Measurements from ENCODE around the gene AP3M1.

The AP3M1 gene

DNA sequence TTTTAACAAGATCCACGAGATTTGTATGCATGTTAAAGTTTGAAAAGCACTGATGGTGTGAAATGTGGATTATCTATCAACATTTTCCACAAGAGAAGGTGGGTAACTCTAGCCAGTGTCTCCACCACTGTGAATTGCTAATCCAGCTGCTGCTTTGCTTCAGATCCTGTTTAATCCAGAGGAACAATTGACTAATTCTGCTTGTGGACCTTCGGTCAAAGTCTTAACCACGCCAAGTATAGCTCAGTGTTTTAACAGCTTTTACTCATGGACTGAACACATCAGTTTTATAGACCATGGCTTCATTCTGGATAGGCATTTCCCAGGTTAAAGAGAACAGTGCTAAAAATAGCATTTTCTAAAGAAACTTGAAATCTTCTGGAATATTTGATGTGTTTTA lies 23.9 kb upstream of the AP3M1 start:
- TF ChIP-seq CEBPB (IDR thresholded peaks at IDR 0.05) (no peak), FOXM1 (IDR thresholded peaks at IDR 0.05; ENCODE audit: borderline replicate concordance, low read depth) (no peak), RAD21 (IDR thresholded peaks at IDR 0.05; ENCODE audit: low read depth) (no peak)

DNA sequence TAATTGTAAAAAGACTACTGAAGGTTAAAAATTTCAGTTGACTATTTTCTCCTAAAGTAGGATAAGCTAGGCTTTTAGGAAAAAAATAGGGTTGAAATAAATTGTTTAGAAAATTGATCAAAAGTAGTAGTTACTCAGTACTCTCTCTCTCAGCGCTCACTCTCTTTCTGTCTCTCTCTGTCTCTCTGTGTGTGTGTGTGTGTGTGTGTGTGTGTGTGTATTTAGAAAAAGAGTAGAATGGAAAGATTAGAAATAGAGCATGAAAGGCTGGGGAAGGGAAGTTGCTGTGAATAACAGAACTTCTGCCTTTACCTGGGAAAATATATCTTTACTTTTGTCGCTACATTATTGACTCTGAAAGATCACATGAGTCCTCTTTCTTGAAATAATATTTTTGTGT lies 21.0 kb upstream of the AP3M1 start:
- TF ChIP-seq YY1 (IDR thresholded peaks at IDR 0.05; ENCODE audit: low read depth) (no peak), TCF12 (IDR thresholded peaks at IDR 0.05; ENCODE audit: low read depth) (no peak), EP300 (IDR thresholded peaks at IDR 0.05; ENCODE audit: borderline replicate concordance) (no peak)

DNA sequence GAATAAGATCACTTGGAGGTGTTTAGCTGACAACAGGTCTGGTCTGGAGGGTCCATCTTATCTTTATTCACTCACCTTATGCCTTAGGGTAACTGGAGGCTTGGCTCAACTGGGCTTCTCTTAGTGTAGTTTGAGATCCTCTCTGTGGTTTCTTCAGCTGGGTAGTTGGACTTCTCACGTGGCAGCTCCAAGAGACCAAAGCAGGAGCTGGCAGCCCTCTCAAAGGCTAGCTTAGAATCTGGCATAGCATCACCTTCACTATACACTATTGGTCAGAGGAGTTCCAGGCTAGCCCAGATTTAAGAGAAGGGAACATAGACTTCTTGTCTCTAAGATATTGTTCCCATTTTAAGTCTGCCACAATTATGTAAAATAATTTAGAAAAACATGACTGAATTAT lies 16.8 kb upstream of the AP3M1 start:
- no peak for TF ChIP-seq TAF1 (IDR thresholded peaks at IDR 0.05; ENCODE audit: low read depth)
- TF ChIP-seq ZBTB7A (IDR thresholded peaks at IDR 0.05; ENCODE audit: low read depth), result no peak
- TF ChIP-seq YY1 (IDR thresholded peaks at IDR 0.05; ENCODE audit: low read depth), result no peak
- TF ChIP-seq NFIC (IDR thresholded peaks at IDR 0.05), result no peak
- TF ChIP-seq EP300 (IDR thresholded peaks at IDR 0.05; ENCODE audit: borderline replicate concordance), result no peak
- TF ChIP-seq, protein P1, sequence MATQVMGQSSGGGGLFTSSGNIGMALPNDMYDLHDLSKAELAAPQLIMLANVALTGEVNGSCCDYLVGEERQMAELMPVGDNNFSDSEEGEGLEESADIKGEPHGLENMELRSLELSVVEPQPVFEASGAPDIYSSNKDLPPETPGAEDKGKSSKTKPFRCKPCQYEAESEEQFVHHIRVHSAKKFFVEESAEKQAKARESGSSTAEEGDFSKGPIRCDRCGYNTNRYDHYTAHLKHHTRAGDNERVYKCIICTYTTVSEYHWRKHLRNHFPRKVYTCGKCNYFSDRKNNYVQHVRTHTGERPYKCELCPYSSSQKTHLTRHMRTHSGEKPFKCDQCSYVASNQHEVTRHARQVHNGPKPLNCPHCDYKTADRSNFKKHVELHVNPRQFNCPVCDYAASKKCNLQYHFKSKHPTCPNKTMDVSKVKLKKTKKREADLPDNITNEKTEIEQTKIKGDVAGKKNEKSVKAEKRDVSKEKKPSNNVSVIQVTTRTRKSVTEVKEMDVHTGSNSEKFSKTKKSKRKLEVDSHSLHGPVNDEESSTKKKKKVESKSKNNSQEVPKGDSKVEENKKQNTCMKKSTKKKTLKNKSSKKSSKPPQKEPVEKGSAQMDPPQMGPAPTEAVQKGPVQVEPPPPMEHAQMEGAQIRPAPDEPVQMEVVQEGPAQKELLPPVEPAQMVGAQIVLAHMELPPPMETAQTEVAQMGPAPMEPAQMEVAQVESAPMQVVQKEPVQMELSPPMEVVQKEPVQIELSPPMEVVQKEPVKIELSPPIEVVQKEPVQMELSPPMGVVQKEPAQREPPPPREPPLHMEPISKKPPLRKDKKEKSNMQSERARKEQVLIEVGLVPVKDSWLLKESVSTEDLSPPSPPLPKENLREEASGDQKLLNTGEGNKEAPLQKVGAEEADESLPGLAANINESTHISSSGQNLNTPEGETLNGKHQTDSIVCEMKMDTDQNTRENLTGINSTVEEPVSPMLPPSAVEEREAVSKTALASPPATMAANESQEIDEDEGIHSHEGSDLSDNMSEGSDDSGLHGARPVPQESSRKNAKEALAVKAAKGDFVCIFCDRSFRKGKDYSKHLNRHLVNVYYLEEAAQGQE (IDR thresholded peaks at IDR 0.05; ENCODE audit: low read depth), result no peak
- TF ChIP-seq, protein P2, sequence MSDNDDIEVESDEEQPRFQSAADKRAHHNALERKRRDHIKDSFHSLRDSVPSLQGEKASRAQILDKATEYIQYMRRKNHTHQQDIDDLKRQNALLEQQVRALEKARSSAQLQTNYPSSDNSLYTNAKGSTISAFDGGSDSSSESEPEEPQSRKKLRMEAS (IDR thresholded peaks at IDR 0.05), result no peak
- no peak for TF ChIP-seq CREB1 (IDR thresholded peaks at IDR 0.05; ENCODE audit: low read depth)
- no peak for TF ChIP-seq CEBPB (IDR thresholded peaks at IDR 0.05)
- TF ChIP-seq FOXM1 (IDR thresholded peaks at IDR 0.05; ENCODE audit: borderline replicate concordance, low read depth), result no peak
- no peak for TF ChIP-seq RAD21 (IDR thresholded peaks at IDR 0.05; ENCODE audit: low read depth)
- no peak for TF ChIP-seq TCF12 (IDR thresholded peaks at IDR 0.05; ENCODE audit: low read depth)
- TF ChIP-seq, protein P3, sequence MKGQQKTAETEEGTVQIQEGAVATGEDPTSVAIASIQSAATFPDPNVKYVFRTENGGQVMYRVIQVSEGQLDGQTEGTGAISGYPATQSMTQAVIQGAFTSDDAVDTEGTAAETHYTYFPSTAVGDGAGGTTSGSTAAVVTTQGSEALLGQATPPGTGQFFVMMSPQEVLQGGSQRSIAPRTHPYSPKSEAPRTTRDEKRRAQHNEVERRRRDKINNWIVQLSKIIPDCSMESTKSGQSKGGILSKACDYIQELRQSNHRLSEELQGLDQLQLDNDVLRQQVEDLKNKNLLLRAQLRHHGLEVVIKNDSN (IDR thresholded peaks at IDR 0.05), result no peak
- TF ChIP-seq EGR1 (IDR thresholded peaks at IDR 0.05), result no peak
- no peak for TF ChIP-seq TEAD4 (IDR thresholded peaks at IDR 0.05)

DNA sequence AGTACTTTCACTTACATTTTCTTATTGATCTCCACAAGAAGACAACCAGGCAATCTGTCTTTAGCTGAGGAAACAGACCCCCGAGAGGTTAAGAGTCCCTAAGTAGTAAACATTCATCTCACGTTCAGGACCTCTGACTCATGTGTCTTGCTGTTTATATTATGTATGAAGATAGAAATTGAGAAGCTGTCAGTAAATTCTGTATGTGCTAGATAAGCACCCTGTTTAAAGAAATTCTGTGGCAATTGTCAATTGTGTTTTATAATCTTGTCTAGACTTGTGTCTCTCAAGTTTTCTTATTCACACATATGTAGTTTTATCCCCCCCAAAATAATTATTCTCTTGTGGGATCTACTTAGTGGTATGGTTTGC lies 14.9 kb upstream of the AP3M1 start:
- TF ChIP-seq CREB1 (IDR thresholded peaks at IDR 0.05; ENCODE audit: low read depth) (no peak), CEBPB (IDR thresholded peaks at IDR 0.05) (no peak), TCF12 (IDR thresholded peaks at IDR 0.05; ENCODE audit: low read depth) (no peak), NFIC (IDR thresholded peaks at IDR 0.05) (no peak), TAF1 (IDR thresholded peaks at IDR 0.05; ENCODE audit: low read depth) (no peak), EP300 (IDR thresholded peaks at IDR 0.05; ENCODE audit: borderline replicate concordance) (no peak), ZBTB7A (IDR thresholded peaks at IDR 0.05; ENCODE audit: low read depth) (no peak), RAD21 (IDR thresholded peaks at IDR 0.05; ENCODE audit: low read depth) (no peak), YY1 (IDR thresholded peaks at IDR 0.05; ENCODE audit: low read depth) (no peak), TEAD4 (IDR thresholded peaks at IDR 0.05) (no peak), EGR1 (IDR thresholded peaks at IDR 0.05) (no peak), FOXM1 (IDR thresholded peaks at IDR 0.05; ENCODE audit: borderline replicate concordance, low read depth) (no peak)
- TF ChIP-seq, protein P2 (IDR thresholded peaks at IDR 0.05), result no peak
- TF ChIP-seq, protein P3 (IDR thresholded peaks at IDR 0.05), result no peak
- TF ChIP-seq, protein P1 (IDR thresholded peaks at IDR 0.05; ENCODE audit: low read depth), result no peak

DNA sequence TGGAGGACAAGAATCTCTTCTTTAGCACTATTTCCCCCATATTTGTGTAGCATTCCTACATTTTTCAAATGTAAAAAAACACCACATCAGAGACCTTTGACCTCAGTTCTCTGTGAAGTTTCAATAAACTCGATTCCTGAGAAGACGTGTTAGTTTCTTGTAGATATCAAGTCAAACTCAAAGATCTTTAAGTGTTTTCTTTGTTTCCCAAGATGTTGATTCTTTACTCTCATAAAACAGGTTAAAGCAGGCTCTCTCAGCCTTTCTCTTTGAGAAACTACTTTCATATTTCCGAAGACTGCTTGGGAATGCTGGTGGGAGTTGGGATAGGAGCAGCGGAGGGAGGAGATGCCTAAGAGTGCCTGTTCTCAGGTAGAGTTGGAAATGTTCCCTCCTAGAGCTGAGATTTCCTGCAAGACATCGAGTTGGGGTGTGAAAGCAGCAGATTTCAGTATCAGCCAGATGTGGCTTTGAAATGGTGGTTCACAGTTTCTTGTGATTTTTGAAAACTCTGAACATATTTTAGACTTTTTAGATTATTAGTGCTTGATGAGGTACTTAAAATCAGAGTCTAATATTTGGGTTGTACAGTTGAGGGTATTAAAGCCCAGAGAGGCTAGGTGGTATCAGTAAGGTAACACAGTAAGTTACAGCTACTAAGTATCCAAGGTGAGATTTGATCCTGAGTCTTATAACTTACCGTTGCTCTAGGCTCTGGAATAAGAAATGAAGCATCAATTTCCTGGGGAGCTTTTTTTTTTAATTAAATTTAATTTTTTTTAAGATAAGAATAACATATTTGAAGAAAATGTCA lies 14.3 kb upstream of the AP3M1 start:
- TF ChIP-seq, protein P3 (IDR thresholded peaks at IDR 0.05), result no peak
- TF ChIP-seq, protein P1 (IDR thresholded peaks at IDR 0.05; ENCODE audit: low read depth), result no peak
- TF ChIP-seq CEBPB (IDR thresholded peaks at IDR 0.05) (no peak), EGR1 (IDR thresholded peaks at IDR 0.05) (no peak), FOXM1 (IDR thresholded peaks at IDR 0.05; ENCODE audit: borderline replicate concordance, low read depth) (no peak), RAD21 (IDR thresholded peaks at IDR 0.05; ENCODE audit: low read depth) (no peak), NFIC (IDR thresholded peaks at IDR 0.05) (no peak), TAF1 (IDR thresholded peaks at IDR 0.05; ENCODE audit: low read depth) (no peak), TCF12 (IDR thresholded peaks at IDR 0.05; ENCODE audit: low read depth) (no peak), TEAD4 (IDR thresholded peaks at IDR 0.05) (no peak)
- TF ChIP-seq, protein P2 (IDR thresholded peaks at IDR 0.05), result no peak
